ENCODE data around the gene SMIM41. TPM values are rescaled to one million over a fixed set of nuclear protein-coding genes. Genes with fewer than 3 reads are reported as not detected.

The SMIM41 gene
- polyA plus RNA-seq, 3 donors = not detected

GRCh38 chr12:52081263-52081733 is 1.8 kb downstream of the SMIM41 start:
- no peak overlapping the region for H3K4me3 ChIP-seq (replicated peaks in 1 of 3; ENCODE audit: low read depth in 2 of 3, low read length in 3 of 3)
- Mint-ChIP-seq H3K4me1 (peaks cover 18% of the 10 kb centered on the region), H3K9me3 (no peaks in the 10 kb centered on the region), H3K27ac (peak overlapping the region in 3 of 7 donors; percentile 46 to 79 (median 49)), H3K36me3 (peaks cover 30% of the 10 kb centered on the region in 2 donors), H3K4me3 (no peak overlapping the region), H3K27me3 (ENCODE audit: low read depth in 3 of 3) (peaks cover 2 to 5% (median 4%) of the 10 kb centered on the region in 3 donors)
- H3K4me1 ChIP-seq (ENCODE audit: control insufficient read depth in 1 of 2, insufficient read depth in 2 of 2, low read length in 2 of 2) = peaks cover 15 to 18% of the 10 kb centered on the region in 2 donors
- H3K27ac ChIP-seq (ENCODE audit: low read depth in 1 of 2, low read length in 2 of 2) = no peak overlapping the region
- H4K20me1 ChIP-seq (ENCODE audit: insufficient read depth, low read length) = peaks cover 15% of the 10 kb centered on the region
- no peaks in the 10 kb centered on the region for H3K27me3 ChIP-seq (ENCODE audit: control insufficient read depth in 2 of 2, insufficient read depth in 2 of 2, low read length in 2 of 2)
- H2AFZ ChIP-seq (ENCODE audit: insufficient read depth, low read depth, low read length, poor library complexity, severe bottlenecking) = no peak overlapping the region
- no peaks in the 10 kb centered on the region for H3K9me3 ChIP-seq (replicated peaks in 1 of 2; ENCODE audit: control insufficient read depth in 1 of 2, insufficient read depth in 1 of 2, low read length in 2 of 2)
- H3K9ac ChIP-seq (ENCODE audit: insufficient read depth, low read length, poor library complexity, severe bottlenecking) = no peak overlapping the region
- intact Hi-C loops (cut with micrococcal nuclease) = no loop called here
- TF ChIP-seq CTCF (IDR thresholded peaks at IDR 0.05) = no peak
- H3K36me3 ChIP-seq (replicated peaks in 1 of 2; ENCODE audit: control insufficient read depth in 1 of 2, insufficient read depth in 2 of 2, low read length in 2 of 2) = peaks cover 26 to 33% of the 10 kb centered on the region in 2 donors
- no peaks in the 10 kb centered on the region for H3K79me2 ChIP-seq (ENCODE audit: insufficient read depth, low read length)
- peak in 2 of 3 donors; percentile 16 to 46 for DNase-seq
- WGBS (ENCODE audit: insufficient coverage) = 40% methylated on average over 1 of the region's 9 CpGs
- no peak overlapping the region for H3K4me2 ChIP-seq (replicated peaks; ENCODE audit: extremely low read depth, low read length, poor library complexity, severe bottlenecking)

- Mint-ChIP-seq H3K27ac (peak overlapping the region in 3 of 7 donors; percentile 21 to 79 (median 49)), H3K27me3 (ENCODE audit: low read depth in 3 of 3) (peaks cover 6 to 9% (median 7%) of the 10 kb centered on the region in 3 donors)
- H3K4me3 ChIP-seq (replicated peaks in 1 of 3; ENCODE audit: low read depth in 2 of 3, low read length in 3 of 3) = no peak overlapping the region
These were observed 2.6 kb downstream of the SMIM41 start for GRCh38 chr12:52082026-52082668.

More at GRCh38 chr12:52082026-52082668, 2.6 kb downstream of the SMIM41 start:
- Mint-ChIP-seq H3K36me3 (peaks cover 21 to 22% of the 10 kb centered on the region in 2 donors), H3K4me1 (peaks cover 18% of the 10 kb centered on the region), H3K9me3 (peaks cover 0 to 1% (median 0%) of the 10 kb centered on the region in 7 donors), H3K4me3 (no peak overlapping the region)
- DNase-seq = no peak
- Histone ChIP-seq H3K36me3 (replicated peaks in 1 of 2; ENCODE audit: control insufficient read depth in 1 of 2, insufficient read depth in 2 of 2, low read length in 2 of 2) (peaks cover 18 to 24% of the 10 kb centered on the region in 2 donors), H3K9me3 (replicated peaks in 1 of 2; ENCODE audit: control insufficient read depth in 1 of 2, insufficient read depth in 1 of 2, low read length in 2 of 2) (no peaks in the 10 kb centered on the region), H3K27me3 (ENCODE audit: control insufficient read depth in 2 of 2, insufficient read depth in 2 of 2, low read length in 2 of 2) (no peaks in the 10 kb centered on the region), H3K79me2 (ENCODE audit: insufficient read depth, low read length) (no peaks in the 10 kb centered on the region), H3K4me1 (ENCODE audit: control insufficient read depth in 1 of 2, insufficient read depth in 2 of 2, low read length in 2 of 2) (peaks cover 15 to 18% of the 10 kb centered on the region in 2 donors), H3K9ac (ENCODE audit: insufficient read depth, low read length, poor library complexity, severe bottlenecking) (no peak overlapping the region), H3K27ac (ENCODE audit: low read depth in 1 of 2, low read length in 2 of 2) (no peak overlapping the region), H2AFZ (ENCODE audit: insufficient read depth, low read depth, low read length, poor library complexity, severe bottlenecking) (no peak overlapping the region), H4K20me1 (ENCODE audit: insufficient read depth, low read length) (peaks cover 6% of the 10 kb centered on the region), H3K4me2 (replicated peaks; ENCODE audit: extremely low read depth, low read length, poor library complexity, severe bottlenecking) (no peak overlapping the region)
- WGBS (ENCODE audit: insufficient coverage) = 84% methylated on average over 10 of the region's 13 CpGs
- intact Hi-C loops (cut with micrococcal nuclease) = no loop called here
- TF ChIP-seq CTCF (IDR thresholded peaks at IDR 0.05) = no peak

Data from CD14-positive monocyte (primary cell).